ENCODE data around the gene GTF2A1L.
"Not testable (repeated sequence)": the region's sequence is repeated elsewhere in the genome, so short reads cannot be mapped to it uniquely, and the experiment has no call there.

Gene GTF2A1L

GRCh38 chr2:48699348-48699930 is 81.8 kb downstream of the GTF2A1L start:
- peak; percentile 79 for DNase-seq

GRCh38 chr2:48703621-48704020 is 86.0 kb downstream of the GTF2A1L start:
- not testable (repeated sequence) for DNase-seq

GRCh38 chr2:48707466-48707865 is 89.8 kb downstream of the GTF2A1L start:
- DNase-seq: no peak

- no peak for DNase-seq
These were observed 91.7 kb downstream of the GTF2A1L start for GRCh38 chr2:48709096-48710034.

- DNase-seq: no peak
These were observed 93.7 kb downstream of the GTF2A1L start for GRCh38 chr2:48711343-48711742.

GRCh38 chr2:48712151-48712550 is 94.5 kb downstream of the GTF2A1L start:
- no peak for DNase-seq

GRCh38 chr2:48713647-48714046 is 96.0 kb downstream of the GTF2A1L start:
- DNase-seq: no peak

- DNase-seq: peak; percentile 65
These were observed 96.6 kb downstream of the GTF2A1L start for GRCh38 chr2:48714245-48714644.

- DNase-seq: peak; percentile 78
These were observed 97.6 kb downstream of the GTF2A1L start for GRCh38 chr2:48715042-48715899.

GRCh38 chr2:48715956-48716355 is 98.3 kb downstream of the GTF2A1L start:
- DNase-seq: peak; percentile 85

GRCh38 chr2:48717846-48718245 is 100.2 kb downstream of the GTF2A1L start:
- peak; percentile 35 for DNase-seq

GRCh38 chr2:48719480-48720177 is 102.0 kb downstream of the GTF2A1L start:
- peak; percentile 41 for DNase-seq

GRCh38 chr2:48721158-48721557 is 103.5 kb downstream of the GTF2A1L start:
- DNase-seq: no peak

GRCh38 chr2:48722391-48722790 is 104.7 kb downstream of the GTF2A1L start:
- DNase-seq: peak; percentile 5

GRCh38 chr2:48723129-48723528 is 105.5 kb downstream of the GTF2A1L start:
- peak; percentile 97 for DNase-seq

GRCh38 chr2:48724278-48724677 is 106.6 kb downstream of the GTF2A1L start:
- DNase-seq: no peak

- DNase-seq: no peak
These were observed 108.2 kb downstream of the GTF2A1L start for GRCh38 chr2:48725696-48726494.

- DNase-seq: no peak
These were observed 109.9 kb downstream of the GTF2A1L start for GRCh38 chr2:48727560-48727959.

- DNase-seq: no peak
These were observed 110.6 kb downstream of the GTF2A1L start for GRCh38 chr2:48728295-48728694.

GRCh38 chr2:48728840-48729239 is 111.2 kb downstream of the GTF2A1L start:
- peak; percentile 46 for DNase-seq
